ENCODE measurements around the gene PCDHB5. TPM values are rescaled to one million over a fixed set of nuclear protein-coding genes. Genes with fewer than 3 reads are reported as not detected.

PCDHB5 gene
- total and polyA plus RNA-seq, 5 experiments from 2014 or later, result 0.18 TPM; not detected in 4

- peak in 3 of 10 donors; percentile 6 to 22 (median 17) for DNase-seq
- peaks cover 6 to 71% (median 50%) of the 10 kb centered on the region in 9 donors for H3K9me3 Mint-ChIP-seq
- peaks cover 44 to 82% (median 67%) of the 10 kb centered on the region in 5 donors for H3K27me3 Mint-ChIP-seq
- H3K36me3 Mint-ChIP-seq, result peaks cover 22 to 53% (median 25%) of the 10 kb centered on the region in 3 donors
- ATAC-seq, result no peak
- POLR2A ChIA-PET, result no interaction called here
- H3K4me3 Mint-ChIP-seq, result peak within 1 kb of the TSS in 8 of 10 donors; percentile 12 to 56 (median 34)
- H3K27ac Mint-ChIP-seq, result peak within 1 kb of the TSS in 1 of 10 donors; percentile 6
- H3K4me1 Mint-ChIP-seq, result peaks cover 2 to 11% (median 4%) of the 10 kb centered on the region in 4 donors
These were observed 52.0 kb downstream of the PCDHB5 start, which contains the start of gene PCDHB9 for GRCh38 chr5:141186897-141187512. TSS of gene PCDHB9 (plus strand) at chr5:141187161. CDS start at chr5:141187319, 158 bp downstream.

Other genes with a start within 250 kb of the PCDHB5 start
- gene PCDHAC1, start 208.9 kb upstream of the PCDHB5 start, total RNA-seq, result not detected
- not detected for gene PCDHAC1, start 208.9 kb upstream of the PCDHB5 start, polyA plus RNA-seq
- gene PCDHAC2, start 168.7 kb upstream of the PCDHB5 start, total RNA-seq, result not detected
- not detected for gene PCDHAC2, start 168.7 kb upstream of the PCDHB5 start, polyA plus RNA-seq
- gene PCDHB1, start 83.8 kb upstream of the PCDHB5 start, total RNA-seq, result not detected
- gene PCDHB1, start 83.8 kb upstream of the PCDHB5 start, polyA plus RNA-seq, result not detected
- not detected for gene PCDHB2, start 40.6 kb upstream of the PCDHB5 start, total RNA-seq
- gene PCDHB2, start 40.6 kb upstream of the PCDHB5 start, polyA plus RNA-seq, result under 1 TPM in 1 of 3 donors, not detected in 2; 0.25 TPM
- not detected for gene PCDHB3, start 34.7 kb upstream of the PCDHB5 start, total RNA-seq
- not detected for gene PCDHB3, start 34.7 kb upstream of the PCDHB5 start, polyA plus RNA-seq
- gene PCDHB4, start 13.4 kb upstream of the PCDHB5 start, total RNA-seq, result not detected
- not detected for gene PCDHB4, start 13.4 kb upstream of the PCDHB5 start, polyA plus RNA-seq
- gene PCDHB6, start 14.9 kb downstream of the PCDHB5 start, total RNA-seq, result not detected
- not detected for gene PCDHB6, start 14.9 kb downstream of the PCDHB5 start, polyA plus RNA-seq
- gene PCDHB7, start 37.4 kb downstream of the PCDHB5 start, total RNA-seq, result not detected
- not detected for gene PCDHB7, start 37.4 kb downstream of the PCDHB5 start, polyA plus RNA-seq
- not detected for gene PCDHB8, start 42.6 kb downstream of the PCDHB5 start, total RNA-seq
- gene PCDHB8, start 42.6 kb downstream of the PCDHB5 start, polyA plus RNA-seq, result not detected
- gene PCDHB16, start 47.2 kb downstream of the PCDHB5 start, total RNA-seq, result not detected
- gene PCDHB16, start 47.2 kb downstream of the PCDHB5 start, polyA plus RNA-seq, result not detected
- not detected for gene PCDHB9, start 52.0 kb downstream of the PCDHB5 start, total RNA-seq
- not detected for gene PCDHB9, start 52.0 kb downstream of the PCDHB5 start, polyA plus RNA-seq
- gene PCDHB10, start 57.1 kb downstream of the PCDHB5 start, total RNA-seq, result not detected
- gene PCDHB10, start 57.1 kb downstream of the PCDHB5 start, polyA plus RNA-seq, result not detected
- gene PCDHB11, start 64.4 kb downstream of the PCDHB5 start, total RNA-seq, result not detected
- not detected for gene PCDHB11, start 64.4 kb downstream of the PCDHB5 start, polyA plus RNA-seq
- not detected for gene PCDHB12, start 73.5 kb downstream of the PCDHB5 start, total RNA-seq
- gene PCDHB12, start 73.5 kb downstream of the PCDHB5 start, polyA plus RNA-seq, result not detected
- not detected for gene PCDHB13, start 78.7 kb downstream of the PCDHB5 start, total RNA-seq
- not detected for gene PCDHB13, start 78.7 kb downstream of the PCDHB5 start, polyA plus RNA-seq
- not detected for gene PCDHB14, start 88.1 kb downstream of the PCDHB5 start, total RNA-seq
- gene PCDHB14, start 88.1 kb downstream of the PCDHB5 start, polyA plus RNA-seq, result not detected
- not detected for gene PCDHB15, start 110.2 kb downstream of the PCDHB5 start, total RNA-seq
- not detected for gene PCDHB15, start 110.2 kb downstream of the PCDHB5 start, polyA plus RNA-seq
- 1 to 10 TPM; 2.1 to 2.5 TPM for gene SLC25A2, start 168.8 kb downstream of the PCDHB5 start, total RNA-seq
- gene SLC25A2, start 168.8 kb downstream of the PCDHB5 start, polyA plus RNA-seq, result not detected
- gene TAF7, start 185.6 kb downstream of the PCDHB5 start, total RNA-seq, result 100 to 1,000 TPM; 139 to 141 TPM
- gene TAF7, start 185.6 kb downstream of the PCDHB5 start, polyA plus RNA-seq, result 100 to 1,000 TPM; 206 to 230 (median 230) TPM
- under 1 TPM; 0.38 to 0.52 TPM for gene PCDHGA1, start 195.3 kb downstream of the PCDHB5 start, total RNA-seq
- not detected for gene PCDHGA1, start 195.3 kb downstream of the PCDHB5 start, polyA plus RNA-seq
- gene PCDHGA2, start 203.6 kb downstream of the PCDHB5 start, total RNA-seq, result under 1 TPM; 0.16 to 0.18 TPM
- not detected for gene PCDHGA2, start 203.6 kb downstream of the PCDHB5 start, polyA plus RNA-seq
- gene PCDHGA3, start 208.6 kb downstream of the PCDHB5 start, total RNA-seq, result not detected
- gene PCDHGA3, start 208.6 kb downstream of the PCDHB5 start, polyA plus RNA-seq, result under 1 TPM in 1 of 3 donors, not detected in 2; 0.06 TPM
- under 1 TPM in 1 of 2 experiments, not detected in 1; 0.19 TPM for gene PCDHGB1, start 214.9 kb downstream of the PCDHB5 start, total RNA-seq
- not detected for gene PCDHGB1, start 214.9 kb downstream of the PCDHB5 start, polyA plus RNA-seq
- gene PCDHGA4, start 219.8 kb downstream of the PCDHB5 start, total RNA-seq, result under 1 TPM; 0.11 to 0.34 TPM
- gene PCDHGA4, start 219.8 kb downstream of the PCDHB5 start, polyA plus RNA-seq, result not detected
- under 1 TPM; 0.47 to 0.81 TPM for gene PCDHGB2, start 224.8 kb downstream of the PCDHB5 start, total RNA-seq
- under 1 TPM in 1 of 3 donors, not detected in 2; 0.06 TPM for gene PCDHGB2, start 224.8 kb downstream of the PCDHB5 start, polyA plus RNA-seq
- gene PCDHGA5, start 229.0 kb downstream of the PCDHB5 start, total RNA-seq, result under 1 TPM; 0.13 to 0.30 TPM
- gene PCDHGA5, start 229.0 kb downstream of the PCDHB5 start, polyA plus RNA-seq, result not detected
- gene PCDHGB3, start 235.0 kb downstream of the PCDHB5 start, total RNA-seq, result under 1 TPM; 0.55 to 0.71 TPM
- gene PCDHGB3, start 235.0 kb downstream of the PCDHB5 start, polyA plus RNA-seq, result under 1 TPM in 2 of 3 donors, not detected in 1; 0.10 to 0.22 TPM
- gene PCDHGA6, start 238.7 kb downstream of the PCDHB5 start, total RNA-seq, result under 1 TPM; 0.60 to 0.68 TPM
- under 1 TPM in 1 of 3 donors, not detected in 2; 0.05 TPM for gene PCDHGA6, start 238.7 kb downstream of the PCDHB5 start, polyA plus RNA-seq
- under 1 TPM; 0.33 to 0.42 TPM for gene PCDHGA7, start 247.5 kb downstream of the PCDHB5 start, total RNA-seq
- not detected for gene PCDHGA7, start 247.5 kb downstream of the PCDHB5 start, polyA plus RNA-seq

Measured in naive thymus-derived CD8-positive, alpha-beta T cell (primary cell).